ELR (cell line): ENCODE results near the gene HOTAIR.
A peak's percentile ranks its signal among the peaks of the same experiment; 100 is the strongest.

ENCODE experiments used
- DNase-seq: peaks from one replicate; pipeline ENCODE4 v3.0.0-alpha.2; 2015; ENCODE audit warnings: low read depth

The HOTAIR gene

DNA sequence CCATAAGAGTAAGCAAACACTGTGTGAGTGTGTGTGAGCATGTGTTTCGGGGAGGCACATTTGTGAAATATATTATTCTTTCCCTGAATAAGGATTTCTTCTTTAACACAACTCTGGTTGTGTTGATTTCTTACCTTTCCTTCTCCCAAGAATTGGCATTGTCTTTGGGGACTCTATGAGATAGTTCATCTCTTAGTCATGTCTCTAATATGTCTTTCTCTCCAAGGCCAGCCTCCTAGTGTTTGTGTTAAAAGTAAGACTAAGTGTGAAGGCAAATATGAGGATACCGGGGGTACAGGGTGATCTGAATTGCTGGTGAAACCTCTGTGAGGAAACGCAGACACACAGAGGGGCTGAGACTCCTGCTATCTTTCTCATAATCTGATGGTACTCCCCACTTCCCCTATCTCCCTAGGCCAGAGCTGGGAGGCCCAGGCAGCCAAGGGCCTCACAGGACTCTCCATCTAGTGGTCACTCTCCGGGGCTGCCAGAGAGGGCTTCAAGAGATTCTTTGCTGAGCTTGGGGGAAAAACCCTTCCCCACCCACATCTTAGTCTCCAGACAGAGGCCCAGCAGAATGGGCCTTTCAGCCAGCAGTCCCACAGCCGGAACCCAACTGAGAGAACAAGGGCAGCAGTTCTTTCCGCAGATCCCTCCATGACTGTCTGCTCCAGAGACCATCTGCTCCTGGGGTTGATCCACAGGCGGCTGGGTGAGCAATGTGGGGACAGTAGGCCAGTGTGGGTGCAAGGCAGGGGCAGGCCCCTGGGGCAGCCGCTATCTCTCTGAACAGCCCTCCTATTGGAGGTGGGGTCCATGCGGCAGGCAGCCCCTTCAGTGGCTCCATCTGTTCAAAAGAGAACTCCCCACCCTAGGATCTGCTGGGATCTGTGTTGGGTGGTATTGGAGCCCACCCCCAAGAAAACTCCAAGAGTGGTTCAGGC is 25.8 kb downstream of the HOTAIR start:
- DNase-seq, result no peak

DNA sequence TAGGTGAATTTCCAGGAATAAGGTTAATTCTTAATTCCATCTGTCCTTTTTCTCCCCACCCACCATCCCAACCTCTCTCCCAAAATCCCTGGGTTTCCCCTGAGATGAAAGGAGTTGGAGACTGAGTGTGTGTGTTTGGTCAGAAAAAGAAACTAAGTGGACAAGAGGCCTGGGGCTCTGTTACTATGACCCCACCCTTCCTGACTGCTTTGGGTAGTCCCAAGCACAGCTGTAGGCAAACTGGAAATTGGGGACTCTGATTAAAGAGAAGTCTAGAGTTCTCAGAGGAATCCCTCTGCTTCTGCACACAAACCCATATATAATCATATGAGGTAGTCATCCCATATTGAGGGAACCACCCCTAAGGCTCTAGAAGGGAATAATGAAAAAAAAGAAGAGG is 27.0 kb downstream of the HOTAIR start:
- no peak for DNase-seq

DNA sequence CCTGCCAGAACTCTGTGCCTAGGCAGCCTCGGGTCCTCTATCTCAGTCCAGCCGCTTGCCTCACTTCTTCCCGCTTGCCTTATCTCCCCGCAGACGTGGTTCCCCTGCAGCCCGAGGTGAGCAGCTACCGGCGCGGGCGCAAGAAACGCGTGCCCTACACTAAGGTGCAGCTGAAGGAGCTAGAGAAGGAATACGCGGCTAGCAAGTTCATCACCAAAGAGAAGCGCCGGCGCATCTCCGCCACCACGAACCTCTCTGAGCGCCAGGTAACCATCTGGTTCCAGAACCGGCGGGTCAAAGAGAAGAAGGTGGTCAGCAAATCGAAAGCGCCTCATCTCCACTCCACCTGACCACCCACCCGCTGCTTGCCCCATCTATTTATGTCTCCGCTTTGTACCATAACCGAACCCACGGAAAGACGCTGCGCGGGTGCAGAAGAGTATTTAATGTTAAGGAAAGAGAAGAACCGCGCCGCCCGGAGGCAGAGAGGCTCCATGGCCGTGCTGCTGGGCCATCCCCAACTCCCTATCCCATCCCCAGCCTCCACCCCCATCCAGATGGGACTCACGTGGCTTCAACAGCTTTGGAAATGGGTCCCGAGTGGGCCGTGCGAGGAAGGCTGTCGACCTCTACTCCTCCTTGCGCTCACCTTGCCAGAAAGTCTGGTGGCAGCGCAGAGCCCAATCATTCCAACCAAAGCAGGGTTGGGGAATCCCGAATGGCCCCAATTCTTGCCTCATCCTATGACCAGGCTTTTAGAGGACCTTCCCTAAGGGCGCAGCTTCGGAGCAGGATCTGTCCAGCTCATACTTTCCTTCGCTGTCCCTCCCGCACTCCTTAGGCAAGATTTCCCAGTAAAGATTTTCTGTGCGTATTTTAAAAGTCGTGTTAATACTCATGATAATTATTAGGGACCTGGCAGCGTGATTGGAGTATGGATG is 29.6 kb downstream of the HOTAIR start:
- no peak for DNase-seq

DNA sequence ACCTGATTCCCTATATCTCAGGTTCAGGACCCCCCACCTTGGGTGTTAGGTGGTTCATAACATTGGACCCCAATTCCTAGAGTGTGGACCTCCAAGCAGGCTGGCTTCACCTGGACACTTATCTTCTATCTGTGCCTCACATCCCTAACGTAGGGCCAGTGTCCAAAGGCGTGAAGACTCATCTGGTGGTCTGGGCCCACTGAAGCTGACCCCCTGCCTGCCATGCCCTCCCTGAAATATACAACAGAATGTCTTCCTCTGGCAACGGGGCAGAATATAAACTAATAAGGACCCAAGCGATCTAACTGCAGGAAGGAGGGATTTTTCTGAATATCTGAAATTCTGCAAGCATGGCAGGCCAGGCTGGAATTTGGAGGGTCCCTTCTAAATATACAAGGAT is 30.5 kb downstream of the HOTAIR start:
- no peak for DNase-seq

DNA sequence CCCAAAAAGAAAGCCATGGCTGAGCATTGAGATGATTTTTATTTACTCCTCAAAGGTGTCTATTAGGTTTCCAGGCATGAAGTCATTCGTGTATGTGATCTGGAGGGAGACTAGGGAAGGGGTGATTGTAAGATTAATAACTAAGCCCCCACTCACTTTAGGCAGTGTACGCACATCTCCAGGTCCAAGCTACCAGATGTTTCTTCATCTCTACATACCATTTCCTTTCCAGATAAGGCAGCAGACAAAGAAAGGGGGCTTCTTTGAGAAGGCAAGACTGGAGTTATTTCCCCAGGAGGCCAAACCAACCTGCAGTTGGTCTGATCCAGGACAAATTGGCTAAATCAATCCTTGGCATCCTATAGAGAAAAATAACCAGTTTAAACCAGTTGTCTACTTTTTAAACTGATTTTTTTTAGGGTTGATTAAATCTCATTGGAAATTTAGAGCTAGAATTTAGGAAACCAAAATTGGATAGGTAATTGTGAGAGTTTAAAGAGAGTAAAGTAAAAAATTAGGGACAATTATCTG is 32.2 kb downstream of the HOTAIR start:
- DNase-seq, result no peak

DNA sequence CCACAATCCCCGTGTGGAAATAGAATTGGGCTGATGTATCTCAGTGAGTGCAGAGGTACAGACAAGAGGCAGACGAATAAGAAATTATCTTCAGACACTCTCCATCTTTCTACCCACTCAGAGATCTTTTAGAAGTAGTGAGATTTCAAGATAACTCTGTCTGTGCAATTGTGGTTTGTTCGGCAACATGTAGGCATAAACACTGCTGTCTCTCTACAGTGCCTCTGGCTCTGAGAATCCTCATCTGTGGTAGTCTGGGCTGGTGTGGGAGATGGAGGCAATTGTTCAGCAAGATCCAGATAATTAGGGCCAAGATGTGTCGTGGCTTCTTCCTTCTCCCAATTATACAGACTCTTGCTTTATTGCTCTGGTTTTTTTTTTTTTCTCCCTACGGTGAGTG is 33.0 kb downstream of the HOTAIR start:
- DNase-seq, result no peak

DNA sequence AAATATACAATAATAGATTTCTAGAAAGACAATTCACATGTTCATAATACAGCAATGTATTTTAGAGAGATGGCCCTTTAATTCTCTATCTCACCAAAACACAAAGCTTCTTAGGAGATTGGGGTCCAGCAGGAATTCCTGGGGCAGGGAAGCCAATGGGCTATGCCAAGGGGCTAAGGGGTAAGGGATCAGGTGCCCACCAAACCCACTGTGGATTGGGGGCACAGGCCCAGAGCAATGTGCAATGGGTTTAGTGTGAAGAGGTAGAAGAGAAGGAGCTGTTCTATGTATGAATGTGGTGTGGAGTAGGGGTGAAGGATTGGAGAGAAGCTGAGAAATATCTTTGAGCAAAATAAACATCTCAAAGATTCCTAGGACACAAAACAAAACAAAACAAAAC is 33.6 kb downstream of the HOTAIR start:
- no peak for DNase-seq

DNA sequence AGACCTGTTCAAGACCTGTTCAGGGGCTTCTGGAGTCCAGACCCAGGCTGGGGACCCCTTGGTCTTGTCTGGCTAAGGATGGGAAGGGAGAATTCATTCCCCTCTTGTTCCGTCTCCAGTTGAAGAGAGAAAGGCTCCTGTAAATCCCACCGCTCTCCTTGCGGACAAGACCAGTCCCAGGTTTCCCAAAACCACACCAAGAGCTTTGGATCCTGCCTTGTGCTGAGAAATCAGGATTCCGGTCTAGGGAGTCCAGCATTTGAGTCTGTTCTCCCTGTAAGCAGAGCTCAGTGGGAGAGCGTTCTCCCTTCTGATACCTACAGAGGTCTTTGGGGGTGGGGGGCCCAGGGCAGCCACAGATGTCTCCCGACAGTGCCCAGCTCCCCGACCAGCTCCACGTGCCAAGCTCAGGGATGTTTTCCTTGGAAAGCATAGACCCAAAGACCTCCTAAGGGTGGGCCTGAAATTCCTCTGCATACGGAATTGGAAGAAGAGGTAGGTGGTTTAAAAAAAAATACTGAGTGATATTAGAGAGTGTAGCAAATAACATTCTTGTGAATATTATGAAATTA is 34.2 kb downstream of the HOTAIR start:
- no peak for DNase-seq

DNA sequence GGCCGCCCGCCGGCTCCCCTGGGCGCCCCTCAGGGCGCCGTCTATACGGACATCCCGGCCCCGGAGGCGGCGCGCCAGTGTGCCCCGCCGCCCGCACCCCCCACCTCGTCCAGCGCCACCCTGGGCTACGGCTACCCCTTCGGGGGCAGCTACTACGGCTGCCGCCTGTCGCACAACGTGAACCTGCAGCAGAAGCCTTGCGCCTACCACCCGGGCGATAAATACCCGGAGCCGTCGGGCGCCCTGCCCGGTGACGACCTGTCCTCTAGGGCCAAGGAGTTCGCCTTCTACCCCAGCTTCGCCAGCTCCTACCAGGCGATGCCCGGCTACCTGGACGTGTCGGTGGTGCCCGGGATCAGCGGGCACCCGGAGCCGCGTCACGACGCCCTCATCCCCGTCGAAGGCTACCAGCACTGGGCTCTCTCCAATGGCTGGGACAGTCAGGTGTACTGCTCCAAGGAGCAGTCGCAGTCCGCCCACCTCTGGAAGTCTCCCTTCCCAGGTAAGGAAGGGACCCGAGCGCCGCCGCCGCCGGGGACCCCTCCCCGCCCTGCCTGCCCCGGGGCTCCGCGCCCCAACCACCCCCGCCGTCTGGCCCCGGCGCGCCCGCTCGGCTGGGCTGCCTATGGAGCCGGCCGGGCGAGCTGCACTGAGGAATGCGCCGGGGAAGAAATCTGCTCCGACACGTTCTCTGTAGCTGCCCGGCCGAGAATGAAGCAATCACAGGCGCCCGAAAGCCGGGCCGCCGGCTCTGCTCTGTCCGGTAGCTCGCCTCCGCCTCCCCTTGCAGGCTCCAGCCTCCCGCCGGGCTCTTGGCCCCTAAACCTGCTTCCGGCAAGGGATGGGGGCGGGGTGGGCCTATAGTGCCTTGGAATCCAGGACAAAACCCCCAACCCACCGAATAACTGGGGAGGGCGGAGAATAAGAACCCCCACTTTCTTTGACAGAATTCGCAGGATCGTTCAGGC is 35.3 kb downstream of the HOTAIR start:
- peak; percentile 52 for DNase-seq

DNA sequence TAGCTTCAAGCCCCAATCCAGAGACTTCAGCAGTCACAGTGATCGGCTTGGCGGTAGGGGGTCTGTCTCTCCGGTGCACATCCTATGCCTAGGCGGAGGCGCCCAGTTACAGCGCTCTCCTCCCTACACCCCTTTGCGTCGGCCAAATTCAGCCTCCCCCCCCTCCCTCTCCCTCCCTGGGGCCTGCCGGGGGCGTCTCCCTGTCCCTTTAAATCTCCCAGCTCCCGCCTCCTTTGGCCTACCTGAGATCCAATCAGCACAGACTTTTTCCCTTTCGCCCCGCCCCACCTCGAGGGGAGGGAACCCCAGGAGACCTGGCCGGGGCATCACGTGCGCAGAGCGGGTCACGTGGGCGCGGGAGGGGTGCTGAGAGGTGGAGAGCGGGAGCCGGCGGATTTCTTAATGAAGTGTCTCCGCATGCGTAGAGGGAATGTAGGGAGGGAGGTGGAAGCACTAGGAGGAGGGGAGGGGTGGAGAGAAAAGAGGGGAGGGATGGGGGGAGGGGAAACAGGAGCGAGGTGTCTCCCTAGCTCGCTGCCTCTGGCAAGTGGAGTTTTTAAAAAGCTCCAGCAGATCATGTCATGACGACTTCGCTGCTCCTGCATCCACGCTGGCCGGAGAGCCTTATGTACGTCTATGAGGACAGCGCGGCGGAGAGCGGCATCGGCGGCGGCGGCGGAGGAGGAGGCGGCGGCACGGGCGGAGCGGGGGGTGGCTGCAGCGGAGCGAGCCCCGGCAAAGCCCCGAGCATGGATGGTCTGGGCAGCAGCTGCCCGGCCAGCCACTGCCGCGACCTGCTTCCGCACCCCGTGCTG is 36.2 kb downstream of the HOTAIR start, which contains the start of gene HOXC13:
TSS of gene HOXC13 (plus strand) at position 506 of the 815 bp plus-strand sequence. CDS start at position 582, 76 bp downstream.
- peak; percentile 88 for DNase-seq

DNA sequence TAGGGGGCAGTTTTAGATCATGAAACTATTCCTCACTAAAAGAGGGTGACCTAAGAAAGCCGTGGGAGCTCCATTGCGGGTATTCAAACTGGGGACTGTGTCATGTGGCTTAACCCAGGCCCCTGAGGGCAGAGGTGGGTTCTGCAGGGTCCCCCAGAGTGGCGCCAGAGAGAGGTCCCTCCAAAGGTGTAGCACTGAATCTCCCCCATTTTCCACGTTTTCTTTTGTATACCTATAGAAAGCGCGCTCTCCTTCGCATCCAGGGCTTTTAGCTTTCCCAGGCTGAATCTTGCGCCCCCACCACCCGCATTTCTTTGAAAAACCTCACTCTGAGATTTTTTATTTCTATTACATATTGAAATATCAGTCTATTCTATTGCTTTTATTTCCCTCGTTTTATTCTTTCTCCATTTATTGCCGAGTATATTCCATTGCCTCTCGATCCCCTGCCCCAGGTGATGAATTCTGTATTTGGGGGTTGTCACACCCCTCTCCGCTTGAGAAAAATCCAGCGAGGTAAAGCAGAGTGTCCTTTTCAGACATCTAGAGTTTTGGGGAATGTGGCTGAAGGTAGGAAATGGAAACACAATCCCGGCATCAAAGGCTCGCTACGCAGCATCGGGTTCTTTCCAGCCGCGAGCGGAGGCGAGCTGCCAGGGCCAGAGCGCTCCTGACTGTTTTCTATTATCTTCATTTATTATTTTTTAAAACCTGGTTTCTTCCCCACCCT is 37.0 kb downstream of the HOTAIR start:
- no peak for DNase-seq

DNA sequence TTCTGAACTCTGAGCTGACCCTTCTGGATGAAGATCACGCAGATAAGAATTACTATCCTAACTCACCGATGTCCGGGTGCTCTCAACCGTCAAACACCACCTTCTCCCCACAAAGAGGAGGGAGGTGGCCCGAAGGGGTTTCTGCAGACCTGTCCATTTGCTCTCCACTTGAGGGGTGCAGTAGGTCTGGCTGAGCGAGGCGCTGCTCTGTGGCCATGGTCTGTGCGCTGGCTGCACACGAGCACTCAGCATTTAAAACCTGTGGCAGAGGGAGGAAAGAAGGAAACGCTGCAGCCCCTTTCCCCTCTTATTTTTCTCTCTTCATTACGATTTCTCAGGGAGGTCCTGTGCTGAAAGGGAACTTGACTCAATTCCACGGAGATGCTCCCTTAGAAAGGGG is 37.7 kb downstream of the HOTAIR start:
- DNase-seq, result no peak

DNA sequence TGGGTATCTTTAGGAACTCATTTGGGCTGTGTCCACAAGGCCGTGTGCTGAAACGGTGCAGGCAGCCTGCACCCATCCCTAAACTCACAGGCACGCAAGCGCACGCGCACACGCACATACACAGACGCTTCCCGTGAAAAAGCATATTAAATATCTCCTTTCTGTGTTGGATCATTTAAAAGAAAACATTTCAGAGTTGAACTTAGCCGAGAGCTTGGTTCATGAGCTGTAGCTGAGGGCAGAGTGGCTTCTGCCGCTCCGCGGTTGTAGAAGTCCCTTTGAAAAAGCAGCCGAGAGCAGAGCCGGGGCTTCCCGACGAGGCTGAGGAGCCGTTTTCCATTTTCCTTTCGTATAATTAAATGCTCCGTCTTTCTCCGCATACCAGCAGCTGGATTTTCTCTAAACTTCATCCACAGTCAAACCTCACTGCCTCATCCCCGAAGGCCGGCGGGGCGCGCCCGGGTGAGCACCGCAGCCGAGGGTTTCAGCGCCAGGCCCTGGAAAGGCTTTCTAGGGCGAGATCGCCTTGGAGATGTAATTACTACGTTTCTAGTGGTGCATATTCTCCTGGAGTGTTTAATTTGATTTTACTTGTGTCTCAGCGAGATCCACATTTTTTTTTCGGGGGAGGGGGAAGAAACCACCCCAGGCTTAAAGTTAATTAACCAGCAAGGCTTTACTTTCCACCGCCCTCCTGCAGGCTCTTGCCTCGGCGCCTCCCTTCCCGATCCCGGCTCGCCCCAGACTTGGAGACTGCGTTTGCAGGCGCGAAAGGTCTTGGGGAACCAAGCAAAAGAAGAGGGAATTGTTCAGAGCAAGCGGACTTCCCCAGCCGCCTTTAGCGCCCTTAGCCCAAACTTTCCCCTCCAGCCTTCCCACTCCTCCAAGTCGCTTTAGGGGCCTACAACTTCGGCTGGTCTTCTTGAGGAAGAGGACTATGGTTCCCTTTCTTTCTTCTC is 39.1 kb downstream of the HOTAIR start:
- DNase-seq, result no peak

DNA sequence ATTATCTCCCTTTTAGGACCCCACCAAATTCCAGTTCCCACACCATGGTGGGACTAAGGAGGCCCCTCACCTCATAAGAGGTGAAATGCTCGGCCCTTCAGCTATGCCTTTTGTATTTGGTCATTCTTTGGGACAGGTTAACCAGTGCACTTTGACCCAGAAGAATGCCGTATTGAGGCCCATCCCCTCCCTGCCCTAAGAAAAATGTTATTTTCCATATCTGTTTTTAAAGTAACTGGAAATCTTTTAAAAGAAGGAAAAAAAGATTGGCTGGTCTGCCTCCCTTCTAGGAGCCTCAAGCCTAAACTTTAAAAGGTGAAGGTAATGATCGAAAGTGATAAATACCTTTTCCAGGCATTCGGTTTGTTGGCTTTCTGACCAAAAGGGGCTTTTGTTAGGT is 41.8 kb downstream of the HOTAIR start:
- no peak for DNase-seq

DNA sequence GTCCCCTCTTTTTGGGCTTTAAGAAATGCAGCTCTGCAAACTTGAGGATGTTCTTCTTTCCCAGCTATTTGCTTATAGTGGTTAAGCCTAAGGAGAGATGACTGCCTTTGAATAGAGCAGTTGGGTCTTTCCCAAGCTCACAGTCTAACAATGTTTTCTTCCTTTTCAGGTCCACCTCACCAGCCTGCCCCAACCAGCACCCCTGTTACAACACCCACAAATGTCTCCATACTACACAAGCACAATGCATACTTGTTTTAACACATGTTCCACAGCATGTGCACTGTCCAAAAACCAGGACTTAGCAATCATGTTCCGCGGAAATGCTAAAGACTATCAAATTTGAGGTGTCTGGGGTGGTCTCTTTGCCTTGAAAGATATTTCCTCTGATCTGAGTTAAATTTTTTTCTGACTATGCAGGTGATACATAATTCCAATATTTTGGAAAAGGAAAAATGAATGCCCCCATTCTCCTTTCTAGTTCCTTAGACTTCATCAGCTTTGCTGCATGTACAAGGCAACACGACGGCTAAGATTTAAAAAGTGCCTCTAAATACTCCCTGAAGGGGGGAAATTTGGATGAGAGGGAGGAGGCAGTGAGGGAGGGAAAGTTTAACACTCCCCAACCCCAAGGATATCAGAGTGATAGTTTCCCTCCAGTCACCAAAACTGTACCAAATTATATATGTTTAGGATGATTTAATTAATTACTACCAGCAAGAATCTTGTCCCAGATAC is 42.7 kb downstream of the HOTAIR start:
- DNase-seq, result no peak

DNA sequence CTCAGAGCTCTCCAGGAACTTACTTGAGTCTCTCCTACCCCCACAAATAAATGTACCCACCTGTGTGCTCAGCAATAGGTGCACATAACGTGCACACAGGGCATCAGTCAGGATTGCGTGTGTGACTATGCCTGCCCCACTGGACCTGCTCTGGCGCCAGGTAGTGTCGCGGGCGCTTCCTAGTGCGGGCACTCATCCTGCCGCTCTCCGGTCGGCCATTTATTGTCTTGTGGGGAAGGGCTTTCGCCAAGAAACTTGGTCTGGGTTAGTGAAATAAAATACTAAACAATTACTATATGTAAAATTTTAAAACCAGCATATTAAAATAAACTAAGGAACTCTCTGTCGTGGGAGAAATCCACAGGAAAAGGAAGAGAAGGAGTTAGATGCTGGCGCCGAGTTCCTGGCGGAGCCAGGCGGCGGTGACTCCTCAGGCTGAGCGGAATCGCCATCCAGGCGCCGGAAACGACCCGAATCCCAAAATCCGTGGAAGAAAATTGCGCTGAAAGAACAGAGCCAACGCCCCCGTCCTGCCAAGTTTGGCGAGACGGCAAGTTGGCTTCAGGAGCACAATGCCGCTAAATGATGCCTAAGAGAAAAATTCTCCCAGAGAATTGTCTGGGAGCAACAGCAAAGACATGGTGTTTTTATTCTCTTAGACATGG is 44.0 kb downstream of the HOTAIR start:
- DNase-seq, result no peak

DNA sequence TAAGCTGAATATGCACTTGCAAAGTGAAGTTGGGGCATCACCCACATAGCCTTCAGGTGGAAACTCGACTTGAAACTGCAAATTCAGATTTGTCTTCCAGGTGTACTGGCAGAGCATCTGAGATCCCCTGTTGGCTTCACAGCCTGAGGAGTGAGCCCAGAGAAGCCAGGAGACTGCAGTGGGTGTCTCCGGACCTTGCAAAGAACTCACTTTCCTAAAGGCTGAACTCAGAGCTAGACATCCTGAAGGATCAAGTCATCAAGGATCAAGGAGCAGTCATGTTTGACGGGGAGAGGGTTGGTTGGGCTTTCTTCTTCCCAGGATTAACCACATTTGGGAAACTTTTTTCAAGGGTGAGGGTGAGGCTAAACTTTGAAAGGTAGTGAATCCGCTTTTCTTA is 45.2 kb downstream of the HOTAIR start:
- DNase-seq, result no peak
